Bladder microvascular endothelial cell (primary cell): Measurements from ENCODE around the gene MRPS23. TPM values are rescaled to one million over a fixed set of nuclear protein-coding genes. Genes with fewer than 3 reads are reported as not detected.

Source experiments
- total RNA-seq: library from RNA; depleted of rRNA; stranded (reverse); fragments of >200 nt; gene quantifications from 2 replicates; pipeline ENCODE4 v1.2.3, GENCODE V29; 2014

The MRPS23 gene
- 19.9 and 29.4 TPM in 2 replicates for total RNA-seq

GRCh38 chr17:57849874-57850754 is at the start of gene MRPS23:
Gene MRPS23, minus strand, starts transcription at chr17:57850044. Its CDS starts 34 bp downstream, at chr17:57850010.

Other genes starting within 250 kb of the MRPS23 start
- gene CCDC182, start 104.7 kb downstream of the MRPS23 start, total RNA-seq = not detected in 2 replicates
- gene CUEDC1, start 105.4 kb upstream of the MRPS23 start, total RNA-seq = 5.7 and 6.4 TPM in 2 replicates
- gene VEZF1, start 138.2 kb upstream of the MRPS23 start, total RNA-seq = 19.8 and 36.6 TPM in 2 replicates
- 399 and 481 TPM in 2 replicates for gene SRSF1, start 157.2 kb upstream of the MRPS23 start, total RNA-seq
- 8.4 and 18.8 TPM in 2 replicates for gene DYNLL2, start 233.4 kb upstream of the MRPS23 start, total RNA-seq